GM23338 (cell line): ENCODE results near the gene SIL1. TPM values are rescaled to one million over a fixed set of nuclear protein-coding genes. Genes with fewer than 3 reads are reported as not detected.

Experiments
- ATAC-seq: fragments of 200-7000 bp; cut with Tn5 transposase; 3 replicates; pipeline ENCODE4 v1.9.1; 2020
- DNase-seq: peaks from one replicate; pipeline ENCODE4 v3.0.0-alpha.2; 2015; ENCODE audit warnings: low spot score
- H2AFZ ChIP-seq: fragments of 200-600 bp; sonication (generic); 2 replicates; pipeline ENCODE4 v1.8.0; 2016; ENCODE audit warnings: antibody characterized with exemption, mild to moderate bottlenecking, moderate library complexity
- H3F3A ChIP-seq: fragments of 200-600 bp; sonication (generic); replicated peaks from 2 replicates; pipeline ENCODE4 v1.8.0; 2017; ENCODE audit warnings: antibody characterized with exemption, mixed run types, low read depth
- H3K27ac ChIP-seq: fragments of 200-600 bp; sonication (generic); 2 replicates; pipeline ENCODE4 v1.6.1; 2016; ENCODE audit warnings: low read depth
- H3K27me3 ChIP-seq: fragments of 200-600 bp; sonication (generic); 2 replicates; pipeline ENCODE4 v1.8.0; 2016; ENCODE audit warnings: mild to moderate bottlenecking, mixed run types, moderate library complexity; ENCODE audit not compliant: insufficient read depth
- H3K36me3 ChIP-seq: fragments of 200-600 bp; sonication (generic); 2 replicates; pipeline ENCODE4 v1.8.0; 2016; ENCODE audit warnings: mild to moderate bottlenecking; ENCODE audit not compliant: insufficient read depth
- H3K4me1 ChIP-seq: fragments of 200-600 bp; sonication (generic); 2 replicates; pipeline ENCODE4 v1.8.0; 2016; ENCODE audit warnings: mild to moderate bottlenecking, moderate library complexity; ENCODE audit not compliant: insufficient read depth
- H3K4me2 ChIP-seq: fragments of 200-600 bp; sonication (generic); 2 replicates; pipeline ENCODE4 v1.7.1; 2017; ENCODE audit warnings: mixed run types
- H3K4me3 ChIP-seq: fragments of 200-600 bp; sonication (generic); 2 replicates; pipeline ENCODE4 v1.6.1; 2016; ENCODE audit warnings: mixed run types
- H3K79me2 ChIP-seq: fragments of 200-600 bp; sonication (generic); replicated peaks from 2 replicates; pipeline ENCODE4 v1.8.0; 2017; ENCODE audit warnings: mild to moderate bottlenecking; ENCODE audit not compliant: insufficient read depth
- H3K9me2 ChIP-seq: fragments of 200-600 bp; sonication (generic); 2 replicates; pipeline ENCODE4 v1.8.0; 2017; ENCODE audit not compliant: insufficient read depth
- H4K20me1 ChIP-seq: fragments of 200-600 bp; sonication (generic); replicated peaks from 2 replicates; pipeline ENCODE4 v1.8.0; 2017; ENCODE audit warnings: mild to moderate bottlenecking; ENCODE audit not compliant: insufficient read depth
- H3K27ac Mint-ChIP-seq: 2 replicates; pipeline ENCODE4 v1.8.0; 2020; ENCODE audit warnings: inconsistent platforms, mild to moderate bottlenecking, moderate library complexity, mixed read lengths
- H3K27me3 Mint-ChIP-seq: 3 replicates; pipeline ENCODE4 v1.8.0; 2022; ENCODE audit warnings: low read depth, mild to moderate bottlenecking, moderate library complexity, mixed read lengths, inconsistent platforms; ENCODE audit not compliant: insufficient read depth, poor library complexity
- H3K36me3 Mint-ChIP-seq: 3 replicates; pipeline ENCODE4 v1.8.0; 2021; ENCODE audit warnings: low read depth, mild to moderate bottlenecking, inconsistent platforms, moderate library complexity, mixed read lengths
- H3K4me1 Mint-ChIP-seq: 3 replicates; pipeline ENCODE4 v1.8.0; 2020; ENCODE audit warnings: mild to moderate bottlenecking, inconsistent platforms, mixed read lengths
- H3K4me3 Mint-ChIP-seq: 3 replicates; pipeline ENCODE4 v1.8.0; 2021; ENCODE audit warnings: moderate library complexity, mild to moderate bottlenecking, inconsistent platforms, mixed read lengths
- H3K9me3 Mint-ChIP-seq: 3 replicates; pipeline ENCODE4 v1.8.0; 2020; ENCODE audit warnings: moderate library complexity, mild to moderate bottlenecking, inconsistent platforms, mixed read lengths
- EZH2 ChIP-seq: fragments of 200-600 bp; sonication (generic); IDR thresholded peaks from one replicate; pipeline ENCODE4 v1.8.0; 2017; ENCODE audit warnings: antibody characterized with exemption, mild to moderate bottlenecking, low read depth; ENCODE audit not compliant: unreplicated experiment
- EZH2phosphoT487 ChIP-seq: fragments of 200-600 bp; sonication (generic); IDR thresholded peaks from one replicate; pipeline ENCODE4 v1.8.1; 2018; ENCODE audit warnings: antibody characterized with exemption; ENCODE audit not compliant: unreplicated experiment
- JUNB ChIP-seq: IDR thresholded peaks from one replicate; pipeline ENCODE4 v1.6.1; 2016; ENCODE audit warnings: antibody characterized with exemption; ENCODE audit not compliant: unreplicated experiment
- NANOG ChIP-seq: IDR thresholded peaks from 2 replicates; pipeline ENCODE4 v1.6.1; 2016; ENCODE audit warnings: antibody characterized with exemption, borderline replicate concordance
- POLR2AphosphoS5 ChIP-seq: IDR thresholded peaks from 2 replicates; pipeline ENCODE4 v1.6.1; 2016; ENCODE audit warnings: antibody characterized with exemption, low read depth
- STAT1 ChIP-seq: IDR thresholded peaks from one replicate; pipeline ENCODE4 v1.6.1; 2016; ENCODE audit warnings: antibody characterized with exemption; ENCODE audit not compliant: unreplicated experiment
- ZNF114 ChIP-seq: fragments of 250-450 bp; sonication (Bioruptor Pico); IDR thresholded peaks from 2 replicates; pipeline ENCODE4 v1.5.0; 2020; ENCODE audit warnings: mild to moderate bottlenecking, moderate library complexity
- ZNF331 ChIP-seq: fragments of 250-450 bp; sonication (Bioruptor Pico); IDR thresholded peaks from 2 replicates; pipeline ENCODE4 v1.5.0; 2020; ENCODE audit warnings: low read depth, mild to moderate bottlenecking, moderate library complexity
- polyA plus RNA-seq: library from polyadenylated mRNA; unstranded; fragments of >200 nt; fragmentation: Nextera tagmentation; extraction: Ambion mirVana; gene quantifications from 2 replicates; pipeline ENCODE4 v1.2.1, GENCODE V29; 2016
- total RNA-seq: library from RNA; depleted of rRNA; stranded (reverse); fragments of >200 nt; shearing (Covaris generic); gene quantifications from 2 replicates; pipeline ENCODE4 v1.2.3, GENCODE V29; 2014
- TF ChIP-seq, protein P1 (sequence below), 2 experiments: fragments of 200-600 bp in 1 of 2; sonication (generic) in 1 of 2; conservative IDR thresholded peaks; 2 replicates each; pipeline versions ENCODE4 v1.5.1 to v1.6.1; 2016 to 2017; ENCODE audit warnings: antibody characterized with exemption in 2 of 2, low read depth in 2 of 2, mild to moderate bottlenecking in 2 of 2, moderate library complexity in 1 of 2
- TF ChIP-seq, protein P2 (sequence below): fragments of 250-450 bp; sonication (Bioruptor Pico); IDR thresholded peaks from 2 replicates; pipeline ENCODE4 v1.5.0; 2020; ENCODE audit warnings: mild to moderate bottlenecking, moderate library complexity

Gene SIL1
- total and polyA plus RNA-seq, 2 experiments from 2014 or later, result 5.5 to 5.9 TPM

DNA sequence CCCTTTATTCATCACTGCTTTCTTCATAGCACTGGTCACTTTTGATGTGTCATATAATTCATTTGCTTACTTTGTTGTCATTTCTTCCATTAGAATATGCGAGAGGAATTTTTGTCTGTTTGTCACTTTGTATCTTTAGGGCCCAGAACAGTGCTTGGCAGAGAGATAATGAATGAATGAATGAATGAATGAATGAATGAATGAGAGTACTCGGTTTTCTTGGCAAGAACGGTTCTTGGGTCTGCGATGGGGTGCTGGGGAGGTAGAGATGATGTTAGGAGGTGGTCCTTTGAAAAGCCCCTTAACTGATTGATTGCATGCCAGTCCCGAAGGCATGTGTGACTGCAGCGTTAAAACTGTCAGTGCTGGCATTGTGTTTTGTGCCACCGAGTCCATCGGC lies 270.6 kb downstream of the SIL1 start (continued):
- TF ChIP-seq, protein P1, sequence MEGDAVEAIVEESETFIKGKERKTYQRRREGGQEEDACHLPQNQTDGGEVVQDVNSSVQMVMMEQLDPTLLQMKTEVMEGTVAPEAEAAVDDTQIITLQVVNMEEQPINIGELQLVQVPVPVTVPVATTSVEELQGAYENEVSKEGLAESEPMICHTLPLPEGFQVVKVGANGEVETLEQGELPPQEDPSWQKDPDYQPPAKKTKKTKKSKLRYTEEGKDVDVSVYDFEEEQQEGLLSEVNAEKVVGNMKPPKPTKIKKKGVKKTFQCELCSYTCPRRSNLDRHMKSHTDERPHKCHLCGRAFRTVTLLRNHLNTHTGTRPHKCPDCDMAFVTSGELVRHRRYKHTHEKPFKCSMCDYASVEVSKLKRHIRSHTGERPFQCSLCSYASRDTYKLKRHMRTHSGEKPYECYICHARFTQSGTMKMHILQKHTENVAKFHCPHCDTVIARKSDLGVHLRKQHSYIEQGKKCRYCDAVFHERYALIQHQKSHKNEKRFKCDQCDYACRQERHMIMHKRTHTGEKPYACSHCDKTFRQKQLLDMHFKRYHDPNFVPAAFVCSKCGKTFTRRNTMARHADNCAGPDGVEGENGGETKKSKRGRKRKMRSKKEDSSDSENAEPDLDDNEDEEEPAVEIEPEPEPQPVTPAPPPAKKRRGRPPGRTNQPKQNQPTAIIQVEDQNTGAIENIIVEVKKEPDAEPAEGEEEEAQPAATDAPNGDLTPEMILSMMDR (conservative IDR thresholded peaks at IDR 0.05; ENCODE audit: low read depth in 2 of 2), result no peak
- TF ChIP-seq JUNB, result no peak

DNA sequence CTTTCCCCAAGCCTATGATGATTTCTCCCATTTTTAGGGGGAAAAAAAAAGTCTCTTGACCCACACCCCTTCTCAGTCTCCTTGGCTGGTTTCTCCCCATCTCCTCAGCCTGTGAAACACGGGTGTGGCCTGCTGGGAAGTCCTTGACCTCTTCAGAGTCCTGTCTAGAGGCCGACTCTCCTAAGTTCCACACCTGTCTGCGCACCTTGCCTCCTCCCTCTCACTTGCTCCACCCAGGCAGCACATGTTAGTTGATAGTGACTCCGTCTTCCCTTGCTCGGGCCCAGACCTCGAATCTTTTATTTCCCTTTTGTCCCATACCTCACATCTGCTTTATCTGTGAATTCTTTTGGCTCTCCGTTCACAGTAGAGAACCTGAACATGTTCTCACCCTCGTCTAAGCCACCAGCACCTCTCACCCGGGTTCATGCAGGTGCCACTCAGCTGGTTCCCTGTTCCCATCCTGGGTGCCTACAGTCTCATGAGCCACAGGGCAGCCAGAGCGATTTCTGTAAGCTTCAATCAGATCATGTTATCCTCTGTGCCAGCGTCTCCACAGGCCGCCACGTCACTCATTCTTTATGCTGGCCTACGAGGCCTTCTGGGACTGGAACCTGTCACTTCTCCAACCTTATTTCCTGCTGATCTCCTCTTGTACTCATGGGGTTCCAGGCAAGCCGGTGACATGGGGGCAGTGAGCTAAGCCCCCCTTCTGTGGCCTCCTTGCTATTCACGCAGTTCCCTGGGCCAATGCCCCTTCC lies 271.3 kb downstream of the SIL1 start:
- Histone ChIP-seq H3K27me3 (no peaks in the 10 kb centered on the region), H3K9me2 (no peaks in the 10 kb centered on the region), H2AFZ (no peak overlapping the region), H3K4me2 (no peak overlapping the region), H3K79me2 (no peaks in the 10 kb centered on the region), H3K4me3 (no peak overlapping the region), H3F3A (0 out of 2 replicates have a peak, but pooled peaks cover 4% of the 10 kb centered on the region), H3K36me3 (peaks cover 29% of the 10 kb centered on the region), H4K20me1 (no peaks in the 10 kb centered on the region; the same call in 1 of the 2 replicates), H3K27ac (no peak overlapping the region), H3K4me1 (no peaks in the 10 kb centered on the region)
- ATAC-seq, result no peak
- Mint-ChIP-seq H3K36me3 (peaks cover 62% of the 10 kb centered on the region), H3K4me3 (no peak overlapping the region), H3K4me1 (peaks cover 7% of the 10 kb centered on the region; the same call in 2 of the 3 replicates), H3K27me3 (peaks cover 9% of the 10 kb centered on the region), H3K9me3 (no peaks in the 10 kb centered on the region), H3K27ac (peak overlapping the region; percentile 5; the same call in 1 of the 2 replicates)
- no peak for DNase-seq
- TF ChIP-seq, protein P2, sequence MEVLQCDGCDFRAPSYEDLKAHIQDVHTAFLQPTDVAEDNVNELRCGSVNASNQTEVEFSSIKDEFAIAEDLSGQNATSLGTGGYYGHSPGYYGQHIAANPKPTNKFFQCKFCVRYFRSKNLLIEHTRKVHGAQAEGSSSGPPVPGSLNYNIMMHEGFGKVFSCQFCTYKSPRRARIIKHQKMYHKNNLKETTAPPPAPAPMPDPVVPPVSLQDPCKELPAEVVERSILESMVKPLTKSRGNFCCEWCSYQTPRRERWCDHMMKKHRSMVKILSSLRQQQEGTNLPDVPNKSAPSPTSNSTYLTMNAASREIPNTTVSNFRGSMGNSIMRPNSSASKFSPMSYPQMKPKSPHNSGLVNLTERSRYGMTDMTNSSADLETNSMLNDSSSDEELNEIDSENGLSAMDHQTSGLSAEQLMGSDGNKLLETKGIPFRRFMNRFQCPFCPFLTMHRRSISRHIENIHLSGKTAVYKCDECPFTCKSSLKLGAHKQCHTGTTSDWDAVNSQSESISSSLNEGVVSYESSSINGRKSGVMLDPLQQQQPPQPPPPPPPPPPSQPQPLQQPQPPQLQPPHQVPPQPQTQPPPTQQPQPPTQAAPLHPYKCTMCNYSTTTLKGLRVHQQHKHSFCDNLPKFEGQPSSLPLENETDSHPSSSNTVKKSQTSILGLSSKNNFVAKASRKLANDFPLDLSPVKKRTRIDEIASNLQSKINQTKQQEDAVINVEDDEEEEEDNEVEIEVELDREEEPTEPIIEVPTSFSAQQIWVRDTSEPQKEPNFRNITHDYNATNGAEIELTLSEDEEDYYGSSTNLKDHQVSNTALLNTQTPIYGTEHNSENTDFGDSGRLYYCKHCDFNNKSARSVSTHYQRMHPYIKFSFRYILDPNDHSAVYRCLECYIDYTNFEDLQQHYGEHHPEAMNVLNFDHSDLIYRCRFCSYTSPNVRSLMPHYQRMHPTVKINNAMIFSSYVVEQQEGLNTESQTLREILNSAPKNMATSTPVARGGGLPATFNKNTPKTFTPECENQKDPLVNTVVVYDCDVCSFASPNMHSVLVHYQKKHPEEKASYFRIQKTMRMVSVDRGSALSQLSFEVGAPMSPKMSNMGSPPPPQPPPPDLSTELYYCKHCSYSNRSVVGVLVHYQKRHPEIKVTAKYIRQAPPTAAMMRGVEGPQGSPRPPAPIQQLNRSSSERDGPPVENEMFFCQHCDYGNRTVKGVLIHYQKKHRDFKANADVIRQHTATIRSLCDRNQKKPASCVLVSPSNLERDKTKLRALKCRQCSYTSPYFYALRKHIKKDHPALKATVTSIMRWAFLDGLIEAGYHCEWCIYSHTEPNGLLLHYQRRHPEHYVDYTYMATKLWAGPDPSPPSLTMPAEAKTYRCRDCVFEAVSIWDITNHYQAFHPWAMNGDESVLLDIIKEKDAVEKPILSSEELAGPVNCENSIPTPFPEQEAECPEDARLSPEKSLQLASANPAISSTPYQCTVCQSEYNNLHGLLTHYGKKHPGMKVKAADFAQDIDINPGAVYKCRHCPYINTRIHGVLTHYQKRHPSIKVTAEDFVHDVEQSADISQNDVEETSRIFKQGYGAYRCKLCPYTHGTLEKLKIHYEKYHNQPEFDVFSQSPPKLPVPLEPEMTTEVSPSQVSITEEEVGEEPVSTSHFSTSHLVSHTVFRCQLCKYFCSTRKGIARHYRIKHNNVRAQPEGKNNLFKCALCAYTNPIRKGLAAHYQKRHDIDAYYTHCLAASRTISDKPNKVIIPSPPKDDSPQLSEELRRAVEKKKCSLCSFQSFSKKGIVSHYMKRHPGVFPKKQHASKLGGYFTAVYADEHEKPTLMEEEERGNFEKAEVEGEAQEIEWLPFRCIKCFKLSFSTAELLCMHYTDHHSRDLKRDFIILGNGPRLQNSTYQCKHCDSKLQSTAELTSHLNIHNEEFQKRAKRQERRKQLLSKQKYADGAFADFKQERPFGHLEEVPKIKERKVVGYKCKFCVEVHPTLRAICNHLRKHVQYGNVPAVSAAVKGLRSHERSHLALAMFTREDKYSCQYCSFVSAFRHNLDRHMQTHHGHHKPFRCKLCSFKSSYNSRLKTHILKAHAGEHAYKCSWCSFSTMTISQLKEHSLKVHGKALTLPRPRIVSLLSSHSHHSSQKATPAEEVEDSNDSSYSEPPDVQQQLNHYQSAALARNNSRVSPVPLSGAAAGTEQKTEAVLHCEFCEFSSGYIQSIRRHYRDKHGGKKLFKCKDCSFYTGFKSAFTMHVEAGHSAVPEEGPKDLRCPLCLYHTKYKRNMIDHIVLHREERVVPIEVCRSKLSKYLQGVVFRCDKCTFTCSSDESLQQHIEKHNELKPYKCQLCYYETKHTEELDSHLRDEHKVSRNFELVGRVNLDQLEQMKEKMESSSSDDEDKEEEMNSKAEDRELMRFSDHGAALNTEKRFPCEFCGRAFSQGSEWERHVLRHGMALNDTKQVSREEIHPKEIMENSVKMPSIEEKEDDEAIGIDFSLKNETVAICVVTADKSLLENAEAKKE (CRISPR knock-in tag), result no peak
- TF ChIP-seq, protein P1 (conservative IDR thresholded peaks at IDR 0.05; ENCODE audit: low read depth in 2 of 2), result no peak
- TF ChIP-seq POLR2AphosphoS5 (no peak), ZNF114 (CRISPR knock-in tag) (no peak), NANOG (no peak), STAT1 (no peak), JUNB (no peak), EZH2phosphoT487 (no peak), ZNF331 (no peak), EZH2 (no peak)
